SU-DHL-6 (cell line): Measurements from ENCODE around the gene TFAP2C.

Experiments
- EZH2phosphoT487 ChIP-seq: fragments of 200-600 bp; sonication (generic), shearing (Covaris generic); conservative IDR thresholded peaks from 2 replicates; pipeline ENCODE4 v1.6.1; 2018; ENCODE audit warnings: mild to moderate bottlenecking, antibody characterized with exemption, low read length, moderate library complexity, mixed read lengths
- TF ChIP-seq, protein P1 (sequence below): fragments of 200-600 bp; sonication (generic); IDR thresholded peaks from one replicate; pipeline ENCODE4 v1.5.1; 2017; ENCODE audit warnings: antibody characterized with exemption, mild to moderate bottlenecking, low read length, moderate library complexity; ENCODE audit not compliant: insufficient read depth, poor library complexity, severe bottlenecking

DNA sequence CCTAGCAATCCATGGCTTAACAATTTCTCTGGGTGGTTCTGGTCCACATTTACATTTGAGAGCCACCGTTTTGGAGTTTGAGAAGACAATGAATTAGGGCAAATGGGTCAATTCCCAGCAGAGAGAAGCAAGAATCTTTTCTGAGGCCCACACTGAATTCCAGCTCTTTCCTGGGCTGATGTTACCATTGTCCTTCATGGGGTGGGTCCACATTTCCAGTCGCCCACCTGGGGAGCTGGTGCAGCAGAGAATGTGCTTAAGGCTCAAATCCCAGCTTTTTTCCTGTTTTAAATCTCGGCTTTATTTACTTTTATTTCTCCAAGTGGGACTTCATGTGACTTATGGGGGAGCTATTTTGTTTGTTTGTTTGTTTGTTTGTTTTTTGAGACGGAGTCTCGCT, 44.2 kb upstream of the TFAP2C start:
- TF ChIP-seq, protein P1, sequence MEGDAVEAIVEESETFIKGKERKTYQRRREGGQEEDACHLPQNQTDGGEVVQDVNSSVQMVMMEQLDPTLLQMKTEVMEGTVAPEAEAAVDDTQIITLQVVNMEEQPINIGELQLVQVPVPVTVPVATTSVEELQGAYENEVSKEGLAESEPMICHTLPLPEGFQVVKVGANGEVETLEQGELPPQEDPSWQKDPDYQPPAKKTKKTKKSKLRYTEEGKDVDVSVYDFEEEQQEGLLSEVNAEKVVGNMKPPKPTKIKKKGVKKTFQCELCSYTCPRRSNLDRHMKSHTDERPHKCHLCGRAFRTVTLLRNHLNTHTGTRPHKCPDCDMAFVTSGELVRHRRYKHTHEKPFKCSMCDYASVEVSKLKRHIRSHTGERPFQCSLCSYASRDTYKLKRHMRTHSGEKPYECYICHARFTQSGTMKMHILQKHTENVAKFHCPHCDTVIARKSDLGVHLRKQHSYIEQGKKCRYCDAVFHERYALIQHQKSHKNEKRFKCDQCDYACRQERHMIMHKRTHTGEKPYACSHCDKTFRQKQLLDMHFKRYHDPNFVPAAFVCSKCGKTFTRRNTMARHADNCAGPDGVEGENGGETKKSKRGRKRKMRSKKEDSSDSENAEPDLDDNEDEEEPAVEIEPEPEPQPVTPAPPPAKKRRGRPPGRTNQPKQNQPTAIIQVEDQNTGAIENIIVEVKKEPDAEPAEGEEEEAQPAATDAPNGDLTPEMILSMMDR = no peak
- no peak for TF ChIP-seq EZH2phosphoT487
